Stimulated activated memory B cell treated with anti-CD40 and anti-IgM and Interleukin-4, amounts not matched to agents 10 μg/mL and 1 μg/mL and 100 μg/mL, for 72 hours (primary cell): ENCODE measurements around the gene RRBP1.
A peak's percentile ranks its signal among the peaks of the same experiment; 100 is the strongest.
"Not testable (repeated sequence)": the region's sequence is repeated elsewhere in the genome, so short reads cannot be mapped to it uniquely, and the experiment has no call there.

Experiments
- ATAC-seq: fragments of 150-1000 bp; cut with Tn5 transposase; 2 replicates; pipeline ENCODE4 v1.10.0; 2021
- H3K27ac Mint-ChIP-seq: one replicate; pipeline ENCODE4 v1.8.0; 2022; ENCODE audit warnings: mild to moderate bottlenecking, mixed read lengths
- H3K27me3 Mint-ChIP-seq: one replicate; pipeline ENCODE4 v1.8.0; 2022; ENCODE audit warnings: mixed read lengths
- H3K36me3 Mint-ChIP-seq: one replicate; pipeline ENCODE4 v1.8.0; 2022; ENCODE audit warnings: mixed read lengths
- H3K4me1 Mint-ChIP-seq: one replicate; pipeline ENCODE4 v1.8.0; 2022; ENCODE audit warnings: mixed read lengths
- H3K4me3 Mint-ChIP-seq: one replicate; pipeline ENCODE4 v1.8.0; 2022; ENCODE audit warnings: mild to moderate bottlenecking, moderate library complexity, mixed read lengths
- H3K9me3 Mint-ChIP-seq: one replicate; pipeline ENCODE4 v1.8.0; 2022; ENCODE audit warnings: mixed read lengths

RRBP1 gene

GRCh38 chr20:17664025-17664633 lies 17.9 kb downstream of the RRBP1 start:
- peaks cover 25% of the 10 kb centered on the region for H3K36me3 Mint-ChIP-seq
- no peaks in the 10 kb centered on the region for H3K27me3 Mint-ChIP-seq
- peak; percentile 47 for ATAC-seq
- H3K4me1 Mint-ChIP-seq = peaks cover 42% of the 10 kb centered on the region
- peak overlapping the region; percentile 10 for H3K27ac Mint-ChIP-seq
- no peaks in the 10 kb centered on the region for H3K9me3 Mint-ChIP-seq
- no peak overlapping the region for H3K4me3 Mint-ChIP-seq

GRCh38 chr20:17663486-17663885 lies 18.6 kb downstream of the RRBP1 start:
- no peak overlapping the region for H3K4me3 Mint-ChIP-seq

GRCh38 chr20:17663040-17663399 lies 19.0 kb downstream of the RRBP1 start:
- Mint-ChIP-seq H3K4me3 (no peak overlapping the region), H3K4me1 (peaks cover 42% of the 10 kb centered on the region), H3K27me3 (no peaks in the 10 kb centered on the region), H3K36me3 (peaks cover 26% of the 10 kb centered on the region), H3K9me3 (peaks cover 4% of the 10 kb centered on the region), H3K27ac (no peak overlapping the region)
- no peak for ATAC-seq

More at GRCh38 chr20:17663486-17663885, 18.6 kb downstream of the RRBP1 start:
- no peak for ATAC-seq
- H3K27me3 Mint-ChIP-seq = no peaks in the 10 kb centered on the region
- H3K9me3 Mint-ChIP-seq = peaks cover 4% of the 10 kb centered on the region
- no peak overlapping the region for H3K27ac Mint-ChIP-seq
- peaks cover 42% of the 10 kb centered on the region for H3K4me1 Mint-ChIP-seq
- H3K36me3 Mint-ChIP-seq = peaks cover 26% of the 10 kb centered on the region

DNA sequence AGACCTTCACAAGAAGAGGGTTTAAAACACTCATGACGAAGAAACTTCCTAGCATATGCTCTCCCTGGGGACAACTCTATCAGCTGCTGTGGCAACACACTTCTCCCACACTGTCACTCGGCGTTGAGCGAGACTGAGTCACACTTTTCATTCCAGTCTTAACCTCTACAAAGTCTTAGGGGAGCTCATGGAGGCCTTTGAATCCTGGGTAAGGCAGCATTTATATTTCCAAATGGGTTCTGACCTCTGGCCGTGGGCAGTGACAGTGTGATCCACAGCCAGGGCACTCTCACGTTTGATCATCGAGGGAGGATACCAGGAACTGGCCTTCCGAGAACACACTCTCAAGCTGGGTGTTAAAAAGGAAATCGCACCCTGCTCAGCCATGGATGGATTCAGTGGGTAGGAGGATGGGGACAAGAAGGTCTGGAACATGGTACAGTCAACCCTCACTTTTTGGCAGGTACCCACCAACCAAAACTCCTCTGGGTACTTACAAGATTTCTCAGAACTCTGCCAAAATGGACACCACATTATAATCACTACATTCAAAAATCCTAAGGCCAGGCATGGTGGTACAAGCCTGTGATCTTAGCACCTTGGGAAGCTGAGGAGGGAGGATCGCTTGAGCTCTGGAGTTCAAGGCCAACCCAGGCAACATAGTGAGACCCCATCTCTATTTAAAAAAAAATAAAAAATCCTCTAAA lies 19.6 kb downstream of the RRBP1 start:
- peak; percentile 89 for ATAC-seq
- Mint-ChIP-seq H3K9me3 (peaks cover 4% of the 10 kb centered on the region), H3K27ac (peak overlapping the region; percentile 27), H3K36me3 (peaks cover 29% of the 10 kb centered on the region), H3K4me1 (peaks cover 42% of the 10 kb centered on the region), H3K27me3 (no peaks in the 10 kb centered on the region), H3K4me3 (no peak overlapping the region)

DNA sequence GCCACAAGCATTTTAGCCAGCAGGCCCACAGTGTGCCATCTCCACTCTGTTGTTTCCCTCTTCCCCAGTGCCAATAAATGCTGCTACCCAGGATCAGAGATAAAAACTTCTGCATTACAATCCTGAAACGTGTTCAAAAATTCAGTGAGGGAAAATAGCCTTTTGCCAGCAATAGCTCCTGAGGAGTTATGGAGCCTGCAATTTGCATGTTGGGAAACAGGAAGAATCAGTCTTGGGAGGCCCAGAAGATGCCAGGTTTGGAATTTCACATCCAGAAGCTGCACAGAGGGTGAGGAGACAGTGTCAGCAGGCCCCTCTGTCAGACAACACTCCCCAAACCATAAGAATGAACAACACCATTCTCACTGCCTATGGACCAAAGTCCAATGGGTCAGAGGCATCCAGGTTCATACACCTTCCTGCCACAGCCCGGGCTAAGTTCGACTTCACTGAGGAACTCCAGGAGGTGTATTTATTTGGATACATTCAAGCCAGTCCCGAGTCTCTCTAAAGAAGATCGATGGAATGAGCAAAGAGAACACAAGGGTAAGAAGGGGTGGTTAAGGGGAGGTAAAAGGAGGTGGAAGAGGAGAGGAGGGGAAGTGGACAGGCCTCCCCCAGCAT lies 20.8 kb downstream of the RRBP1 start:
- peak overlapping the region; percentile 27 for H3K27ac Mint-ChIP-seq
- ATAC-seq = no peak
- no peaks in the 10 kb centered on the region for H3K27me3 Mint-ChIP-seq
- no peak overlapping the region for H3K4me3 Mint-ChIP-seq
- H3K9me3 Mint-ChIP-seq = peaks cover 4% of the 10 kb centered on the region
- peaks cover 42% of the 10 kb centered on the region for H3K36me3 Mint-ChIP-seq
- H3K4me1 Mint-ChIP-seq = peaks cover 42% of the 10 kb centered on the region

DNA sequence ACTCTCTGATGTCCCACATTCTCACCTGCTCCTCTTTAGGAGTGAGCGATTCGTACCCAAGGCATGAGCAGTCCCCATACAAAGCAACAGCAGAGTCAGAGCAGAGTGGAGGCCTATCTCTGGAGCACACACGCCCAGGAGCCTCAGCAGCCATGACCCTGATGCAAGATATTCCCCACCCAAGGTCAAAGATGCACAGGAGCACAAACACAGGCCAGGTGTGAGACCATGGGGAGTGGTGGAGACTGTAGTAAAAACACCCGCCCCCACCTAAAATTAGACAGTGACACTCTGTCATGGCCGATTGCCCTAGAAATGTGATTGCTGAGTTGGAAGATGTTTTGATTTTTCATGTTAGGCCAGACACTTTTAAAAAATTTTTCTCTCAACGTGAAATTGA lies 21.4 kb downstream of the RRBP1 start:
- H3K9me3 Mint-ChIP-seq = peaks cover 4% of the 10 kb centered on the region
- ATAC-seq = no peak
- peaks cover 43% of the 10 kb centered on the region for H3K36me3 Mint-ChIP-seq
- H3K27ac Mint-ChIP-seq = no peak overlapping the region
- no peaks in the 10 kb centered on the region for H3K27me3 Mint-ChIP-seq
- H3K4me1 Mint-ChIP-seq = peaks cover 38% of the 10 kb centered on the region
- no peak overlapping the region for H3K4me3 Mint-ChIP-seq

- ATAC-seq = no peak
- Mint-ChIP-seq H3K9me3 (peaks cover 4% of the 10 kb centered on the region), H3K4me3 (no peak overlapping the region), H3K27me3 (no peaks in the 10 kb centered on the region), H3K36me3 (peaks cover 43% of the 10 kb centered on the region), H3K4me1 (peaks cover 37% of the 10 kb centered on the region), H3K27ac (no peak overlapping the region)
Measured at GRCh38 chr20:17659801-17660200, 22.2 kb downstream of the RRBP1 start.

DNA sequence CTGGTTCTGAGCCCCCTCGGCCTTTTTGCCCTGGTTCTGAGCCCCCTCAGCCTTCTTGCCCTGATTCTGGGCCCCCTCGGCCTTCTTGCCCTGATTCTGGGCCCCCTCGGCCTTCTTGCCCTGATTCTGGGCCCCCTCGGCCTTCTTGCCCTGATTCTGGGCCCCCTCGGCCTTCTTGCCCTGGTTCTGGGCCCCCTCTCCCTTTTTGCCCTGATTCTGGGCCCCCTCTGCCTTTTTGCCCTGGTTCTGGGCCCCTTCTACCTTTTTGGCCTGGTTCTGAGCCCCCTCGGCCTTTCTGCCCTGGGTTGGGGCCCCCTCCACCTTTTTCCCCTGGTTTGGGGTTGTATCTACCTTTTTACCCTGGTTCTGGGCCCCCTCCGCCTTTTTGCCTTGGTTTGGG lies 22.7 kb downstream of the RRBP1 start:
- not testable (repeated sequence) for H3K27ac Mint-ChIP-seq, H3K9me3 Mint-ChIP-seq, H3K4me3 Mint-ChIP-seq, H3K27me3 Mint-ChIP-seq, ATAC-seq
- H3K4me1 Mint-ChIP-seq = peaks cover 35% of the 10 kb centered on the region
- peaks cover 43% of the 10 kb centered on the region for H3K36me3 Mint-ChIP-seq

- peaks cover 4% of the 10 kb centered on the region for H3K9me3 Mint-ChIP-seq
- H3K4me1 Mint-ChIP-seq = peaks cover 28% of the 10 kb centered on the region
- no peak for ATAC-seq
- H3K4me3 Mint-ChIP-seq = no peak overlapping the region
- H3K27ac Mint-ChIP-seq = no peak overlapping the region
- no peaks in the 10 kb centered on the region for H3K27me3 Mint-ChIP-seq
- peaks cover 43% of the 10 kb centered on the region for H3K36me3 Mint-ChIP-seq
Measured at GRCh38 chr20:17658648-17658993, 23.4 kb downstream of the RRBP1 start.

DNA sequence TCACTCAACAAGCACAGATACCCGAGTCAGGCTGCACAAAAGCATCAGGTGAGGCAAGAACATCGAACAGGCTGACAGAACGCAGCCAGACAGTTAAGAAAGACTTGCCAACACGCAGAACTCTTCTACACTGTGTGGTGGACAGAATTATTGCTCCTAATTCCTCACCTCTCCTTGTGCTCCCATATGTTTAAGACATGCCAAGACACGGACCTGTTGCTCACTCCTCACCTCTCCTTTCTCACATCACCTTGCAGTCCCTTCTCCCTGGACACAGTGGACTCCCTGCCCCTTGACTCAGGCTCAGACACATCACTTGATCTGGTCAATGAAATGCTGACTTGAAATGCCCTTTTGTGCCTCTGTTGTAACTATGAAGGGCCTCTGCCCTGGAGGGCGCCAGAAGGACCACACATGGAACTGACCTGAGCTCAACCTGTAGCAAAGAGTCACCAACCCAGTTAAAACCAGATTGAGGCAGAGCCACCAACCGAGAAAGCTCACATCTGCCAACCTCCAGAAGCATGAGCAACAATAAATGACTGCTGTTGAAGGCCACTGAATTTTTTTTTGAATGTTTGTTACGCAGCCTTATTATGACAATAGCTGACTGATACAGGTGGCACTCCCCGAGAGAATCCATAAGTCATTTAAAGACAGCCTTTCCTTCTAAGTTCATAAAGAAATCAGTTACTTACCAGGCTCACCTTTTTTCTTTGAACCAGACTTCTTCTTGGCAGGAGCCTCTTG lies 24.0 kb downstream of the RRBP1 start:
- no peak overlapping the region for H3K27ac Mint-ChIP-seq
- H3K9me3 Mint-ChIP-seq = peaks cover 4% of the 10 kb centered on the region
- no peak for ATAC-seq
- peaks cover 43% of the 10 kb centered on the region for H3K36me3 Mint-ChIP-seq
- H3K4me1 Mint-ChIP-seq = peaks cover 26% of the 10 kb centered on the region
- H3K27me3 Mint-ChIP-seq = no peaks in the 10 kb centered on the region
- no peak overlapping the region for H3K4me3 Mint-ChIP-seq

DNA sequence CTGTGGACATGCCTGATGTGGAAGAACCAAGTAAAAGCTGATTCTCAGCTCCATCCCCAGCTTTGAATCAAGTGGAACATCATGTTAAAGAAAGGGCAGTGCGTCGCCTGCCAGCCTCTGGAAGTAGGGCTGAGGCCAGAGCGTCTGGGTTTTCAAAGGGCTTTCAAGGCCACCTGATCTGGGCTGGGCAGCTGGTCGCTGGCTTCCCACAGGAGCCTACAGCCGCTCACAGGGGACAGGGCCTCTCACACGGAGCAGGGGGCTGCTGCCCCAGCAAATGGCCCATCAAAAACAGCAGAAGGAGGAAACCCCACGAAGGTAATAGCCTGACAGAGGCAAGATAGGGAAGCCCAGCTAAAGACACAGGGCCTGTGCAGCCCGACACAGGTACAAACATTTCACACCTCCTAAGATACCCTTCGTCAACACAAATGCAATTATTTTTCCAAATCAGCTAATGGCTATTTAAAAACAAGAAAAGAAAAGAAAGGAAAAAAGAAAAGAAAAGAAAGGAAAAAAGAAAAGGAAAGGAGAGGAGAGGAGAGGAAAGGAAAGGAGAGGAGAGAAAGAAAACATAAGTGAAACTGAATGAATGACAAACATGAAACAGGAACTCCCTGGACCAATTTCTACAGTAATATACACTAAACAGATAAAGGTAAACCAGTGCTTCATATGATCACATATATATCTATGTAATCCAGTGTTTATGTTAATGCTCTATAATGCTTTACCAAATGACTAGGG lies 24.8 kb downstream of the RRBP1 start:
- H3K9me3 Mint-ChIP-seq = peaks cover 4% of the 10 kb centered on the region
- no peak overlapping the region for H3K27ac Mint-ChIP-seq
- no peak overlapping the region for H3K4me3 Mint-ChIP-seq
- no peaks in the 10 kb centered on the region for H3K27me3 Mint-ChIP-seq
- ATAC-seq = no peak
- peaks cover 22% of the 10 kb centered on the region for H3K4me1 Mint-ChIP-seq
- peaks cover 43% of the 10 kb centered on the region for H3K36me3 Mint-ChIP-seq

DNA sequence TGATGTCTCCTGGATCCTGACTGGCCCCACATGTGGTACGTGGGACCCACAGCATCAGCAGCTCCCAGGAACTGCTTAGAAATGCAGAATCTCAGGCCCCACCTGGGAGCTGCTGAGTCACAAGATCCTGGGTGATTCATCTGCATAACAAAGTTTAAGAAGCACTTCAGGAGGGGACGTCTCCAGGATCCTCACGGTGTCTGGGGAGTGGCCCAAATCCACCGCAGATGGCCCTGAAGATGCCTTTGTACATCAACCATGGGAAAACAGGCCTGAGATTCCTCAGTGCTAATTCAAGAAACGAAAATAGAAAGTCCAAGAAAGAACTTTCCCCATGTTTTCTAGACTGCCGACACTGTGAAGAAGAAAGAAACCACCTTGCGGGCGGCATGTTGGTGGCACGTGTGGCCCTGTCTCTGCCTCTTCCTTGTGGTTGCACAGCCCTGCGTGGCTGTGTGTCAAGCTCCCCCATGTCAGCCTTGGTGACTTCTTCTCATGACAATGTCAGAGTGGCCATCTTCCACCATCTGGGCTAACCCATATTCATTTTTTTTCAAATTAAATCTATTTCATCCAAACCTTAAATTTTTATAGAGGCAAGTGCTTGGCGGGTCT lies 26.1 kb downstream of the RRBP1 start:
- ATAC-seq = no peak
- H3K4me3 Mint-ChIP-seq = no peak overlapping the region
- H3K36me3 Mint-ChIP-seq = peaks cover 43% of the 10 kb centered on the region
- peaks cover 4% of the 10 kb centered on the region for H3K9me3 Mint-ChIP-seq
- peaks cover 13% of the 10 kb centered on the region for H3K4me1 Mint-ChIP-seq
- H3K27ac Mint-ChIP-seq = no peak overlapping the region
- H3K27me3 Mint-ChIP-seq = no peaks in the 10 kb centered on the region

DNA sequence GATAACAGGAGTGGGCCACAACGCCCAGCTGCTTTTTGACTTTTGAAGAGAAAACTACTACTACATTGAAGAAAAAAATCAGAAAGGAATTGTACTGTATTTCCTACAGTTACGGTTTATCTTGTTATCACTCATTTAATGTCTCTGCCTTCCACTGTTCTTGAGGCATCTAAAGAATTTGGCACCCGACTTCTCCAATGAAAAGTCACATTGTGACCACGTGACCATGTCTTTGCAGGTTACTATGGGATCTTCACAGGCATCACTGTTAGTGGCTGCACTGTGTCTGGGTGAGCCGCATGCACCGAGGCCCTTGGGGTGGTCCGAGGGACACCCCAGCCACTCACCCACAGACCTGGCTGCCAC lies 26.8 kb downstream of the RRBP1 start:
- Mint-ChIP-seq H3K4me3 (no peak overlapping the region), H3K9me3 (peaks cover 4% of the 10 kb centered on the region), H3K36me3 (peaks cover 38% of the 10 kb centered on the region), H3K27me3 (no peaks in the 10 kb centered on the region), H3K4me1 (peaks cover 8% of the 10 kb centered on the region), H3K27ac (no peak overlapping the region)
- no peak for ATAC-seq

DNA sequence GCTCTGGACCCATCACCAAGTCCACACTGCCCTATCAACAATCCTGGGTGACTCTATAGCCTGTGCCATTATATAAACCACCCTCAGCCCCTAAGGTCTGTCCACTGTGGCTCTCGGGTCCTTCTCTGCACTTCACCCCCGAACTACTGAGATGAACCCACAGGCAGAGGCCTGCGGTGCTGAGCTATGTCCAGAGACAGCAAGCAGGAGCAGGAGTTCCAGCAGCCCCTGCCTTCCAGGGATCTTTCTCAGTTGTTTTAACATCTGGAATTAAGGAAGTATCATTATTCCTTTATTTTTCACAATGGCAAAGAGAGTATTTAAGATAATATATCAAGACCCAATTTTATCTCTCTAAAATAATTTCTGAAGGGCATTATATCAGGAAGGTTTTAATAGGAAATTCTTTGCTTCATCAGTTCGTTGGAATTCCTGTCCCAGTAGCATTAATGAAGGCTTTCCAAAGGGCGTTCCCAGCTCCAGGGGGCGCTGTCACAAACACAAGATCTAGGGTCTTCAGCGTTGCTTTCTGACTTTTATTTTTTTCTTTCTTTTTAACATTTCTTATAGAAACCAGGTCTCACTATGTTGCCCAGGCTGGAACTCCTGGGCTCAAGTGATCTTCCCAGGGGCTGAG lies 27.3 kb downstream of the RRBP1 start:
- Mint-ChIP-seq H3K27ac (no peak overlapping the region), H3K9me3 (peaks cover 4% of the 10 kb centered on the region), H3K4me1 (peaks cover 3% of the 10 kb centered on the region), H3K27me3 (no peaks in the 10 kb centered on the region), H3K36me3 (peaks cover 33% of the 10 kb centered on the region), H3K4me3 (no peak overlapping the region)
- no peak for ATAC-seq
